ENCODE data around the gene IMPDH1.

The IMPDH1 gene

DNA sequence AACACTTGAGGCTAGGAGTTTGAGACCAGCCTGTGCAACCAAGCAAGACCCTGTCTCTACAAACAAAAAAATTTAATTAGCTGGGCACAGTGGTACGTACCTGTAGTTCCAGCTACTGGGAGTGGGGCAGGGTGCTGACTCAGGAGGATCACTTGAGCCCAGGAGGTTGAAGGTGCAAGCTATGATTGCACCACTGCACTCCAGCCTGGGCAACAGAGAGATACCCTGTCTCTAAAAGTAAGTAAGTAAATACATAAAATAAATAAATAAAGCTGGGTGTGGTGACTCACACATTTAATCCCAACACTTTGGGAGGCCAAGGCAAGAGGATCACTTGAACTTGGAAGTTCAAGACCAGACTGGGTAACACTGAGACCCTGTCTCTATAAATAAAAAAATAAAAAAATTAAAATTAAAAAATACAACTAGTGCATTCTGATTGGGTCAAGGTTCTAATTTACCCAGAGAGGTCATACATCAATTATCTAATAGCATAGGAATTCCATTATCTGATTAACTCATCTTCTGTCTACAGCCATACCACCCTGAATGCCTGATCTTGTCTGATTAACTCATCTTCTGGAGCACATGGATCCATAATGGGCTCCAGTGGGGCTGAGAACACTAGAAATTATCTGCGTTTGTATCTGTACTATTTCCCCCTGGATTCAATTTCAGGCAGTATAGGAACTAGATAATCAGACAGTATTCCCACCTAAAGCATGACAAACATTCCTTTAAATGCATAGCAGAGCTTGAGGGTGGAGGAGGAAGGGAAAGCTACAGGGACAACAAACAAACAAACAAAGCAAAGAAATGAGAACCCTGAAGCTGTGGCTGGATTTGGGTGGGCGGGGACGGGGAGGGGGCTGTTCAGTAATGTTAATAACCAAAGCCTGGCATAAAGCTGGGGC, 24.9 kb upstream of the IMPDH1 start:
- DNase-seq, result no peak

DNA sequence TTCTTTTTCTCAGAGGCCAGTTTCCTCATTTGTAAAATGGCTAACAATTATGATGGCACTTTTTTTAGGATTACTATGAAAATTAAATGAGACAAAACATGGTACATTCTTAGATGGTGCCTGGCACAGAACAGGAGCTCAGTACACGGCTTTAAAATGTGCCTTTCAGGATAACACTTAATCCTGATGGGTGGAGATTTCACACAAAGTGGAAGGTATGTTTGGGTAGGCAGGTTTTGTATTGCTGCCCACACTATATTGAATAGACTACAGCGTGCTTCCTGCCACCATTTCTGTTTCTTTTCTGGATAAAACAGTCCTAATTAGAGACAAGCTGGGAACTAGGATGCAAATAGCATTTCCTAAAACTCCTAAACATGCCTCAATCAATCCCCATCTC, 22.0 kb upstream of the IMPDH1 start:
- DNase-seq, result no peak

DNA sequence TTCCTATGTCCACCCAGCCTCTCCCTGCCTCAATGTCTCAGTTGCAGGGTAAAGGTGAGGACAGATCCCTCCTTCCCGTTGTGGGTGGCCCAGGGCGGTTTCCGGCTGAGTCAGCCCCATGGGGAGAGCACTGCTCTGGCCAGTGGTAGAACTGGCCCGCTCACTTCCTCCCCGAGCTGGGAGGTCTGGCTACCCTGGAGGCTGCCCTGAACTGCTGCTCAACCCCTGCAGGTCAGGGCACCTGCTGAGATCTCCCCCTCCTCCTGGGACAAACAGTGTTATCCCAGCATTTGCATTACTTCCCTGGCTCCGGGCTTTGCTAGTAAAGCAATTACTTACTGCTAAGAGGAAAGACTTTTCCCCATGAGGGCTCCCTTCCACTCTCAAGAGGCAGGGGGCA, 21.4 kb upstream of the IMPDH1 start:
- DNase-seq, result no peak

DNA sequence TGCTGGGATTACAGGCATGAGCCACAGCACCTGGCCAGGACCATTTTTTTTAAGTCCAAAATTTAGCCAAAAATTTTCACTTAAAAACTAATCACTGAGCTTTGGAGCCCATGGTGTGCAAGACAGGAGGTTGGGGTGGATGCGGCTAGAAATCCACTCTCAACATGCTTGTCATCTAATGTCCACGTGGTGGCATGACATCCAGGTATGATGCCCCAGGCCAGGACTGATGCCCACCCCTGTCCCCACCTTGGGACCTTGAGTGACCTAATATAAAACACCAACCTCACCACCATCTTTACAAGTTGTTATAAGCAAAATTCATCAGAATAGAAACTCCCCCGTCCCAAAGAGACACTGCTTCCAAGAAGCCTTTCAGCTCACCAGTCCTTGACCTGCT, 20.4 kb upstream of the IMPDH1 start:
- DNase-seq, result no peak

DNA sequence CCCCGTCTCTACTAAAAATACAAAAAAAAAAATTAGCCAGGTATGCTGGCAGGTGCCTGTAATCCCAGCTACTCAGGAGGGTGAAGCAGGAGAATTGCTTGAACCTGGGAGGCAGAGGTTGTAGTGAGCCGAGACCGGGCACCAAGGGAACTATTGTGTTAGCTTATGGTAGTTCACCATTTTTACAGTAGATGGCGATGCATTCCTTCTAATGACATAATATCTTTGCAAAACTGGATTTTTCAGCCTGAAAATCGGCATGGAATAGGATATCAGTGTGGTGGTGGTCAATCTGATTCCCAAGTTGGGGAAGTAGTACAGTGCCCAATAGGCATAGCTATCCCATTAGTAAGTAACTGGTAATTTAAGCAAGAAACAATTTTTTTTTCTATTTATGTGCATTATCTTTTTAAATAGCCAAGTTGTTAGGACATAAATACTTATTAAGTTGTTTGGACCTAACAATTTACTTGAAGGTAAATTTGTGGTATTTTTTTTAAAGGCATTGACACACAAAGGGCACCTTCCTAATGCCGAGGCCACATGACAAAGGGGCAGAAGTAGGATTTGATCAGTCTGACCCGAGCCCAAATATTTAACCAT, 17.6 kb upstream of the IMPDH1 start:
- peak; percentile 18 for DNase-seq

DNA sequence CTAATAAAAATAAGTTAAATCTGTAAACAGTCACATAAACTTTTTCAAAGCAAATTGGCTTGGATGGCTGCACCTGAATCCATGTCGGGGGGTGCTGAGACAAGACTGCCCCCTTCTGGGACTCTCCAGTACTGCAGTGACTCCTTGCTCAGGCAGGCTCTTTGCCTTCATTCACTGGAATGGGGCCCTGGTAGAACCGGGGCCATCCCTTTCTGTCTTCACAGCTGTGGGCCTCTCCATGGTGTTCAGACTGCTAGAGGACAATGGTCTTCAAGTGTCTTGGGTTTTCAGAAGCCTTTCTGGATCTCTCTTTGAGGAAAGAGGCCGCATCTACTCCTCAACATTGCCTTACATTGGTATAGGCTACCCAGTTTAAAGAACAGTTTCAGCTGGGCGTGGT, 16.1 kb upstream of the IMPDH1 start:
- DNase-seq, result peak; percentile 16

DNA sequence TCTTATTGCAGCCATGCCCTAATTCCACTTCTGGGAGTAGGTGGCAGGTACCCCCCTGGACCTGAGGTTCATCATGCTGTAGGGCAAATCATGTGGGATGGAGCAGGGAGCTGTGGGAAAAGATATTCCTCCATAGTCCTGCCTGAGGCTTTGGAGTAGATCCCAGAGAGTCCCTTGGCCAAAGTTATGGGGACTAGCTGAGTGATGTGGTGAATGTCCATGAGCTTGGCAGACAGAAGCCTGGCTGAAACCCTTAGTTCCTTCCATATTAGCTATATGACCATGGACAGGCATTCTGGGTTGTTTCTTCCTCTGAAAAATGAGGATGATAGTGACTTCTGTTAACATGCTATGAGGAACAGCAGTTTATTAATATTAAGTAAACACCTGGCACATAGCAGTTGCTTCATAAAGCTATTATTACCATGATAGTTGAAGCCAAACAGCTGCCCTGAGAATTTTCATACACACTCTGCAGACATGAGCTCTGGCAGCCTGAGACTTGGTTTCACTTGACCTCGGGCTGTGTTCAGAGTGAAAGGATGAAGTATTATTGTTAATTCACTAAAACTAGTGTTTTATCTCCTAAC, 15.0 kb upstream of the IMPDH1 start:
- DNase-seq, result no peak

DNA sequence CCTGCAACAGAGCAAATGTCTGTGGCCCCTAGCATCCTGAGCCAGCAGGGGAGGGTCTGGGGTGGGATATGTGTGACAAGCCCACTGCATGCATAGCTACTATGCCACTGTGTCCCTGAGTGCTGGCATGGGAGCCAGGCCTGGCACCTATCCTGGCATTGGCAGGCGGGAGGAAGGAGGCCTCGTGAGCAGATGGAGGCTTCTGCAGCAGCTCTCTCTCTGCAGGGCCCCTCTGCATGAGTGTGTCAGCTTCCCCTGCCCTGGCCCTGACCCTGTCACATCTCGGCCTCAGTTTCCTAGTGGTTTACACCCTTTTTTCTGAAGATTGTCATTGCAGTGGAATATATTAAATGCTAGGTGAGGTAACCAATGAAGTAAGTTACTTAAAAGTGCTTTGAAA, 13.1 kb upstream of the IMPDH1 start:
- no peak for DNase-seq

DNA sequence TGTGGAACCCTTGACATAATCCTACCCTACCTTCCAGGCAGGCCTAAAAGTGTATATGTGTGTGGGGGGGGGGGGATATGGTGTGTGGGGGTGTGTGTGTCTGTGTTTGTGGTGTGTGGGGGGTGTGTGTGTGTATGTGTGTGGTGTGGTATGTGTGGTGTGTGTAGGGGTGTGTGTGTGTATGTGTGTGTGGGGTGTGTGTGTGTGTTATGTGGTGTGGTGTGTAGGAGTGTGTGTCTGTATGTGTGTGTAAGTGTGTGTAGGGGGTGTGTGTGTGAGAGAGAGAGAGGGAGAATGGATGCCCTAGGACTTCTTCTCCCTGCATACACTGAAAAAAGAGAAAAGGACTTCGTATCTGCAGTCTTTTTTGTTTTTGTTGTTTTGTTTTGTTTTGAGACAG, 12.3 kb upstream of the IMPDH1 start:
- no peak for DNase-seq

DNA sequence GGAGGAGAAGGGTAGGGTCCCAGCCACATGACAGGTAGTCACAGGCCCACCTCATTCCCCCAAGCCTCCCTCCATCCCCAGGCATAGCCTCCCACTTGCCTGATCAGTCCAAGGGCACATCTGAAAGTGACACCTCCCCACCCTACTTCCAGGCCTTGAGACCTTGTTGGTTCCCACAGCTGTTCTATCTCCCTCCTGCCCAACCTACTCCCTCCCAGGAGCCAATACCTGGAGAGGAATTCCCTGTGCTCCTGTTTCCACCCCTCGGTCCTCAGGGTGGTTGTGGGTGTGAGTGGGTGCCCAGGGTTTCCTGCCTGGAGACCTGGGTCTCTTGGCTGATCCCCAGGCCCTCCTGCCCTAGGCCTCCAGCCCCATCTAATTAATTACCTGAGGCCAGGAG, 11.6 kb upstream of the IMPDH1 start:
- DNase-seq, result no peak

DNA sequence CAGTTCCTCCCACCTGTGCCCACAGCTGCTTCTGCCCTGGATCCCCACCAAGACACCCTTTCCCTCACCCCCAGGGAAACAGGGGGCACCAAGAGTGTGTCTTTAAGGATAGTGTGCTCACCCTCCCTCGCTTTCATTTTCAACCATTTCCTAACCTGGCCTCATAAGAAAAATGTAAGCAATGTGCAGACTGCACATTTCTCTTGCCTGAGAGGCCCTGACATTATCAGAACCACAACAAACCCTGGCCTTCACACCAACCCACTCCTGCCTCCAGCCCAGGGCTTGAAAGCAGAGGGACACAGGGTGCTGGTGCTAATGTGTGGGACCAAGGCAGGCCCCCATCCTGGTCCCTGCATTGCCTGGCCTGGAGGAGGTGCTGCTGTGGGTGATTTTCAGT, 11.0 kb upstream of the IMPDH1 start:
- no peak for DNase-seq

DNA sequence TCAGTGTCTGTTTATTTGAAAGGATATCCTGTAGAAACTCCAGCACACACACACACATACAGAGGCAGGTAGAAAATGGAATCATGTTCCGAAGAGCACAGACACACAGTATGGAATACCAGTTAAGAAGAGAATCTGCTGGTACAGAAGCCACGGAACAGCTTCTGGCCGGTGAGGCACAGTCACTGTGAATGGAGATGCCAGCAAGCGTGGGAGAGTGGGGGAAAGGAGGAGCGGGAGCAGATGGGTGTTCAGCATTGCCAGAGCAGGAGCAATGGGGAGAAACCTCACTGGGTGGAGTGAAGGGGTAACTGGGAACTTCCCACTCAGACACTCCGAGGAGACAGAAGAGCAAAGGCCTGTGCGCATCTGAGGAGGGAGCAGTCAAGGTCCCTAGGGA, 9.5 kb upstream of the IMPDH1 start:
- DNase-seq, result no peak

DNA sequence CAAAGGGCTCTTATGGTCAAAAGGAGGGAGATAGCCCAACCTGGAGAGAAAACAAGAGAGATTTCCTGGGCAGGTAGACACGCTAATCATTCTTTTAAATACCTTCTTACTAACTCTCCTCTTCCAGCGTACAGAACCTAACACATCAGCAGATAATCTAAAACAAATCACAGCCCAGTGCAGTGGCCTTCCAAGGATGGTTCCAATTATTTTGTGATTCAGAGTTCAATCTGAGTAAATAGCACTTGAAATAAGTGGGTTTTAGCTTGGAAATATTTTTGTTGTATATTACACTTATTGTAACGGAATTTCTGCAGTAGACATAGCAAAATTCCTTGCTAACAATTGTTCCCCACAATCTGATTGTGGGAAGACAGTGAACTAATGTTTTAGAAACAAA, 7.3 kb upstream of the IMPDH1 start:
- DNase-seq, result no peak

DNA sequence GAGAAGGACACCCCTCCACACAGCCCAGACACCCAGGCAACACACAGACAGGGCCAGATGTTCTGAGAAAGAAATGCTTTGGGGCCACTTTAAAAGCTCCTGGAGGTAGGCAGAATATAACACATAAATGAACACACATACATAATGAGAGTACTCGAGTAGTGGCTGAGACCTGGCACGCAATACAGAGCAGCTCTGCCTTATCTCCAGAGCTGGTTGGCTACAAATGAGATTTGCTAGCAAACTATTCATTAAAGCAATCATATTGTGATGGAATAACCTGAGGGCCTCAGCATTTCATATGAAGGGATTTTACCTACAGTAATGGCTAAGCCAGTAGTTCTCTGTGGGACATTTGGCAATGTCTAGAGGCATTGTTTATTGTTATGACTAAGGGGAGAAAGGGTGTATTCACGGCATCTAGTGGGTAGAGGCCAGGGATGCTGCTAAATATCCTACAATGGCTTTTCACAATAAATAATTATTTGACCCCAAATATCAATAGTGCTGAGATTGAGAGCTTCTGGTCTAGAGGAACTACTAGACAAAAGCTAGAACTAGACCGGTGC, 5.5 kb upstream of the IMPDH1 start:
- no peak for DNase-seq

DNA sequence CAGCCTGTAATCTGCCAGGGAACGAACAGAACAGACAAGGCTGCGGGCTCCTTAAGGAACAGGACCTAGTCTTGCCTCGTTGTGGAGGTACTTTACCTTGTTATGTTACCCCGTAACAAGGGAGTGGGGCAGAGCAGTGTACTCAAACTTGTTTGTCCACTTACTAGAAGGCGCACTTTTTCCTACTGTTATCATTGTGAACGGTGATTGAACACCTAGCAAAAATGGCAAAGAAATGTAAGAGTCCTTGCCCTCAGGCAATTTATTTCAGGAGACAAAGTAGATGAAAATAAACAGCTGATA, 620 bp upstream of the IMPDH1 start:
- DNase-seq, result no peak

DNA sequence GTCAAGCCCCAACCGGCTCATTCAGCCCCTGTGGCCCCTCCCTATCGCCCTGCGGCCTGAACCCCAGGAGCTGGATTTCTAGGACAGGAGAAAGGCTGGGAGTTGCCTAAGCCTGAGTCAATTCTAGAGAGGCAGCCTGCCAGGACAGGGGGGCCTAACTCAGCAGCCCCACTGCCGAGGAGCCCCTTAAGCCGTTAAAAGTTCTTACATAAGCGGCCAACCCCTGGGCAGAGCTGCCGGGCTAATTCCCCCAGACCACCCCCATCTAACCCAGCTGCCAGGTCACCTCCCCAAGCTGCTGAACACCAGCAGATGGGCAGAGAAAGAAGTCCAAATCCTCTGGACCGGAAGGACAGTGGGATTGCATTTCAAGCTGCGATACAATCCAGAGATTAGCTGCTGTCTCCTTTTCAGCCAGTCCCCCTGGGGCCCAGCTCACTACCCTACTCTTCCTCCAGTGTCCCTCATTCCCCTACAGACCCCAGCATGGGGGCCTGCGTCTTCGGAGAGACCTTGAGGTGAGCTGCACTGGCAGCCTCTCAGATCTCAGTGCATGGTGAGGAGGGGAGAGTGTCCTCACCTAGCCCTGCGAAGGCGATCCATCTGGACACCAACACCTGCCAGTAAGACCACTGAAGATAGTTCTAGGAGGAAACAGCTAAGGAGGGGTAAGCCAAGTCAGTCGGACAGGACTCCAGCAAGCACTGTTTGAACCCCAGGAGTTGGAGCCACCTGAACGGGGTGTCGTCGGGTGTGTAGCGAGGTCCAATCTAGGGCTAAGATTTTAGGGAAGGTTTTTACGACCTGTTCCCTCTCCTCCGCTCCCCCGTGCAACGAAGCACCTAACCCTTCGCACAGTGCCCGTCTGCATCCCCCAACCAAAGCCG, 830 bp downstream of the IMPDH1 start:
- DNase-seq, result no peak

DNA sequence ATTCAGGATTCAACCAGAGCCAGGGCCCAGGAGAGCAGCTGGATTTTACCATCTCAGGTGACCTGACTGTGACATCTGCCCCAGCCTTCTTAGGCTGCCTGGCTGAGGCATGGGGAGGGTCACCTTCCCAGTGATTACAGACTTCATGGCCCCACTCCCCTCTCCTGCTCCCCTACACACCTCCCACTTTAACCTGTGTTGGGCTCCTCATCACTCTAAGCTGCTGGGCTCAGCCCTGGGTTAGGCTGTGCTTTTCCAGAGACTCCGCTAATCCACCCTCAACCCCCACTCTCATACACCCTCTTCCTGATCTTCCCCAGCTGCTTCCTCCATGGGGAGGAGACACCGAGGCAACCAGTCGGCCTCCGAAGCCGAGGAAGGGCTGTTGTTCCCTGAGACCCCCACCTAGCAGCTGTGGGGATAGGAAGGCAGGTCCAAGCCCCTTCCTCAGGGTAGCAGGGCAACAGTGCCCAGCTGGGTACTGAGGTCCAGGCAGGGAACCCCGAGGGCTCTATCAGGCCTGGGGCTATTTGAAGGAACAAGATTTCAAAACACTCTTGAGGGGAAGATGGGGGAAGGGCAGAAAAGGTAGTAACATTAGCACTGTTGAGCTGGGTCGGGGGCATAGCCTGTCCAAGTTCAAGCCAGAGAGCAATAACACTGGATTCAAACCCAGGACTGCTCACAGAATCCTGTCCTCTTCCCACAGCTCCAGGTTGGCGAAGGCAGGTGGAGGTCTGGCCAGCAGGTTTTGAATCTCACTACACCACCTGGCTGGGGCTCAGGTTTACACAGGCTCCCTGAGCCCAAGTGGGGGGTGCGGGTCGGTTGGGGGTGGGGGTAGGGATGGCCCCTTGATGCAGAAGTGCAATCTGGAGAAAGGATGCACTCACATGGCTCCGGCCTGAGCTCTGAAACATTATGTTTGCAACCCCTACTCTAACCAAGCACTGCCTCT, 1.8 kb downstream of the IMPDH1 start:
- DNase-seq, result no peak

DNA sequence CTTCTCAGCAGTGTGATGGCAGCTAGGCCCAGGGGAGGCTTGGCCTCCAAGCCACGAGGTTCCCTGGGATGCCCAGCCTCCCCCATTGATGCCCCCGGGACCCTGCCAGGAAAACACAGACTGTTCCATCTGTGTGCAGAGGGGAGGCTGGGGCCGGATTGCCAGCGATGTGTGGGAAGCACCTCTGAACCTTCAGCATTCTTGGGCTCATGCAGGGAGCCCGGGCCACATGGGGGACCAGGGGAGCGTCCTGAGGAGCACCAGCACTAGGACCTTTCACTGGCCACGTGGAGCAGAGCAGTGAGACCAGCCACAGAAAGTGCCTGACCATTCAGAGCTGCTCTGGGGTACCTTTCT, 2.6 kb downstream of the IMPDH1 start:
- no peak for DNase-seq

DNA sequence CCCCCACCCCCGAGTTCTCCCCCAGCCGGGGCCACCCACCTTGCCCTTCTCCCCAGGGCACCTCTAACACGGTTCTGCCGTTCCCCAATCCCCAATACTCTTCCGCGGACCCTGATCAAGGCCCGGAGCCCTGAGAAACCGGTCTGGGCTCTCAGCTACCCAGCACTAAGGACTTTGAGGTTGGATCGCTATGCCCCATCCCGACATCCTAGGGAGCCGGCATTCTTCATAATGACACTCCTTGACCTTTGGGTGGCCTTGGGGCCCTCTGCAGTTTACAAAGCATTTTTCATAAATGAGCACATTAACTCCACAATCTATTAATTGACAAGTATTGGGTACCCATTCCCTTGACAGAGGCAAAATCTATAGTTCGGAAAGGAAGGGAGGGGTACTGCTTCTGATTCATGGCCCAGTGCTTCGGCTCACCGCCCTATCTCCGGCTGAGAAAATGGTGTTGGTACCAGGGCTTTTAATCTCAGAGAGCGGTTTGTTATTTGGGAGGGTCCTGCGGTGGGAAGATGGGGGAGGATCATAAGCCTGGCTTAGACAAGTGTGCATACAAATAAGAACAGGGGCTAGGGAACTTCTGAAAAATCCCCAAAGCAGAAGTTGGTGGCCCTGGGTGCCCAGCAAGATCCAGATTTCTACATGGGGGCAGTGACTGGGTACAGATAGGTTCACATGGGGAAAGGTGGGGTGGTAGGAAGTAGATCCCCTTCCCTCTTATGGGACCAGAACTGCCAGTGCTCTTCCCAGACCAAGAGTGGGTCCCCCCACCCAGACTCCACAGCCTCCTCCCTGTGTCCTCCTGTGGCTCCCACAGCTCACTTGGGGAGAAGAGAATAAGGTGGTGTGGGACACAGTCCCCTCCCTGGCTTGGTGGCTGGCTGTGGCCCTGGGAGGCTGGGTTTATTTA, 3.2 kb downstream of the IMPDH1 start:
- no peak for DNase-seq

DNA sequence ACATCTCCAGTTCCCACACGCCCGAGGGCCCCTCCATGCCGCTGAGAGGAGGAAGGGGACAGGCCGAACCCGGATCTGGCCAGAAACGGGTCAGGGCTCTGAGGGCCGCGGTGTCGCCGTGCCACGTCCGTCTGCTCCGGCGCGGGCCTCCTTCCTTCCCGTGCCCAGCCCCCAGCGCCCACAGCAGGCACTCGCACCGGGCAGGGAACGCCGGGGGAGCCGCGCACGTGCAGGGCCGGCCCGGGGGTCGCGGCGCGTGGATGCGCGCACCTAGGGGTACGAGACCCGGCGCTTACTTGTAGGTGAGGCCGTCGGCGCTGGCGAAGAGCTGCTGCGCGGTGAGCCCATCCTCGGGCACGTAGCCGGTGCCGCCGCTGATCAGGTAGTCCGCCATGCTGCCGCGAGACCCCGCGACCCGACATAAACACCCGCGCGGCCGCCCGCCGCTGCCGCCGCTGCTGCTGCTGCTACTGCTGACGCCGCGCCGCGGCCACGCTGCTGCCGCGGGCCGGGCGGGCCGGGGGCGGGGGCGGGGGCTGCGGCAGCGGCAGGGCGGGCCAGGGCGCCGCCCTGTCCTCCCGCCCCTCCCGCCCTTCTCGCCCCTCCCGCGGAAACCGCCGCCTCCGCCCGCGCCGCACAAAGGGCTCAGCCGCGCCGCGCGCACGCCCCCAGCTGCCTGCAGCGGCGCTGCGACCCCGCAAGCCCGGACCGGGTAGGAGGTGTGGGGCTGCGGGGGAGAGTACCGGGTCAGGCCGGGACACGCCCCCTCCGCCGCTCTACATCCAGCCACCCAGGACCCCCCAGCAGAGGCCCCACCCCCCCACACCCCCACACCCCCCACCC, 4.1 kb downstream of the IMPDH1 start:
- DNase-seq, result no peak

Data from DMS153 (cell line).